ENCODE data around the gene CPEB1. TPM values are rescaled to one million over a fixed set of nuclear protein-coding genes. Genes with fewer than 3 reads are reported as not detected.
"Not testable (repeated sequence)": the region's sequence is repeated elsewhere in the genome, so short reads cannot be mapped to it uniquely, and the experiment has no call there.

Gene CPEB1
- total RNA-seq, 1 experiment from 2014 or later, result 16.7 TPM

DNA sequence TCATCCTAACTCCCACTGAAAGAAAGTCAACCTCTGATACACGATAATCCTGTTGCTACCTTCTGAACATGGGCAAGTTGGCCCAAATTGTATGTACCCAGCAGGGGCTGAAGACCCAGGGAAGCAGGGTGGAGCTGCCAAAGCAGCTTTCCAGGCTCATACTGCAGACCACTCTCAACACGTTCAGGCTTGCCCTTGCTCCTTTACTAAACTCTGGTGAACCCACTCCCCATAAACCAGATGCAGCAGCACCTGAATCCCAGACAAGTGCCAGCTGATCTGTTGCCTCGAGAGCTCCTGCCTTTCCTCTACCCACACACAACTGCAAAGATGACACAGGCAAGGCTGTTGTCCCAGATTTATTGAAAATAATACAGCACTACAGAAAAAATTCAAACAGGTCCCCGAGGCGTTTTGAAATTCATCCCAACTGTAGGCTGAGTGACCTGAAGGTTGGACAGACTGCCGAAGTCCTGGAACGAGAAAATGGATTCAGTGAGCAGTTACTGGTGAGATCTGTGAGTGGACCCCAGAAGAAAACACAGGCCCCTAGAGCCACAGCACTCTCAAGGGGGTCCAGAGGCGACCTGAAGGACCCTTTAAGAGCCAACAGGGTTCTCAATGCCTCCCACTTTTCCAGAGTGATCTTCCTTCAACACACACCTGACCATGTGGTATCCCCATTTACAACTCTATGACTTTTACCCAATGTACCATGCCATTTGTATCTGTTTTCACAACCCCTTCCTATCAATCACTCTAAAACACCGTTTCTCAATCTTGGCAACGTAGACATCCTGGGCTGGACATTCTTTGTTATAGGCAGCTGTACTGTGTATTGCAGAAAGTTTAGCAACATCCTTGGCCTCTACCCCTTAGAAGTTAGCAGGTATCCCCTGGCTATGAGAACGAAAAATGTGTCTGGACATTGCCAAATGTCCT is 110.5 kb downstream of the CPEB1 start:
- in situ Hi-C loops (cut with HindIII; ENCODE audit: low pct_unique_long_range_greater_than_20kb, low sequenced_read_pairs), result no loop called here
- no peak for DNase-seq (ENCODE audit: low read depth)

DNA sequence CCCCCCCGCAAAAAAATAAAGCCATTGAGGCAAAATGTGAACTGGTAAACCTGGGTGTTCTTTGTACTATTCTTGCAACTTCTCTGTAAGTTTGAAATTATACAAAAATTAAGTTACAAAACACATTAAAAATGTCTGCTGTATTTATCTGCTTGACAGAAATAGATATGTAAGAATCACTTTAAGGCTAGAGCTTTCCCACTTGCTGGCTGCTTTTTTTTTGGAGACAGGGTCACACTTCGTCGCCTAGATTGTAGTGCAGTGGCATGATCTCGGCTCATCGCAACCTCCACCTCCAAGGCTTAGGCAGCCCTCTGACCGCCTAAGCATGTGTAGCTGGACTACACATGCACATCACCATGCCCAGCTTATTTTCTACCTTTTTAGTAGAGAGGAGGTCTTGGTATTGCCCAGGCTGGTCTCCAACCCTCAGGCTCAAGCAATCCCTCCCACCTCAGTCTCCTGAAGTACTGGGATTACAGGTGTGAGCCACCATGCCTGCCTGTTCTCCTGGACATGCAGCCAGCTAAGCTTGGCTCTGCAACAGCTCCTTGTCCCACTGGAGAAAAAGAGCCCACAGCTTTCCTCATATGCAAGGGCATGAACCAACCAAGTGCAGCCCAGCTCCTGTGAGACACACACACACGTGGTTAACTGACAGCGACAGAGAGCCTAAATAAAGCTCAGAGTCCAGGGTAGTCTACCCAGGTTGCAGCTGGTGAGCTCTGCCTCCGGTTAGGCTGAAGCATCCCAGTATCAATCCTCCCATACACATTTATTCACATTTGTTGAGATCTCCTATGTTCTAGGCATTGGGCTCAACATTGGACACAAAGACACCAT is 111.4 kb downstream of the CPEB1 start:
- in situ Hi-C loops (cut with HindIII; ENCODE audit: low pct_unique_long_range_greater_than_20kb, low sequenced_read_pairs), result no loop called here

DNA sequence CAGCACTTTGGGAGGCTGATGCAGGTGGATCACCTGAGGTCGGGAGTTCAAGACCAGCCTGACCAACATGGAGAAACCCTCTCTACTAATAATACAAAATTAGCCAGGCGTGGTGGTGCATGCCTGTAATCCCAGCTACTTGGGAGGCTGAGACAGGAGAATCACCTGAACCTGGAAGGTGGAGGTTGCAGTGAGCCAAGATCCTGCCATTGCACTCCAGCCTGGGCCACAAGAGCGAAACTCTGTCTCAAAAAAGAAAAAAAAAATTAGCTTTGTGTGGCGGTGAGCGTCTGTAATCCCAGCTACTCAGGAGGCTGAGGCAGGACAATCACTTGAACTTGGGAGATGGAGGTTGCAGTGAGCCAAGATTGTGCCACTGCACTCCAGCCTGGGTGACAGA is 112.0 kb downstream of the CPEB1 start:
- in situ Hi-C loops (cut with HindIII; ENCODE audit: low pct_unique_long_range_greater_than_20kb, low sequenced_read_pairs); DNase-seq (ENCODE audit: low read depth): not testable (repeated sequence)

More for the DNA sequence above, 111.4 kb downstream of the CPEB1 start:
- no peak for DNase-seq (ENCODE audit: low read depth)

DNA sequence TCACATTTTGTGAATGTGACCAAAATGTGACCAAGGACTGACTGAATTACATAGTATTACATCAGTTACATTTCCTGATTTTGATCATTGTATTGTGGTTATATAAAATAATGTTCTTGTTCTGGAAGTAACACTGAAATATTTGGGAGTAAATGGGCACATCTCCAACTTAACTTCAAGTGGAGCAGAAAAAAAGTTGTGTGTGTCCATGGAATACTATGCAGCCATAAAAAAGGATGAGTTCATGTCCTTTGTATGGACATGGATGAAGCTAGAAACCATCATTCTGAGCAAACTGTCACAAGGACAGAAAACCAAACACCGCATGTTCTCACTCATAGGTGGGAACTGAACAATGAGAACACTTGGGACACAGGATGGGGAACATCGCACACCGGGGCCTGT is 112.7 kb downstream of the CPEB1 start:
- in situ Hi-C loops (cut with HindIII; ENCODE audit: low pct_unique_long_range_greater_than_20kb, low sequenced_read_pairs); DNase-seq (ENCODE audit: low read depth): not testable (repeated sequence)

DNA sequence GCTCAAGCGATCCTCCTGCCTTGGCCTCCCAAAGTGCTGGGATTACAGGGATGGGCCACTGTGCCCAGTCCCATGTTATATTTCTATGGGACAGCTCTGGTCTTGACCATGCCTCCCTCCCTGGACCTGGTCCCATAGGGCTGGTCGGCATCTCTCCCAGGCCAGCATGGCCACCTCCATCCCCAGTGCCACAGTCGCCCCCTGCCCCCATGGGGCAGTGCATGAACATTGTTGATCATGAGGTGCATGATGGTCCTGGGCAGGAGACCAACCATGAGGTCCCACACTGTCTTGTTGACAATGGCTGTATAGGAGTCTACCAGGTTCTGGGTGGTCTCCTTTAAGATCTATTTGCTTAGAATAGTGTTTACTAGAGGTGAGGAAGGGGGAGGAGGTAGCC is 113.4 kb downstream of the CPEB1 start:
- DNase-seq (ENCODE audit: low read depth), result no peak
- in situ Hi-C loops (cut with HindIII; ENCODE audit: low pct_unique_long_range_greater_than_20kb, low sequenced_read_pairs), result no loop called here

DNA sequence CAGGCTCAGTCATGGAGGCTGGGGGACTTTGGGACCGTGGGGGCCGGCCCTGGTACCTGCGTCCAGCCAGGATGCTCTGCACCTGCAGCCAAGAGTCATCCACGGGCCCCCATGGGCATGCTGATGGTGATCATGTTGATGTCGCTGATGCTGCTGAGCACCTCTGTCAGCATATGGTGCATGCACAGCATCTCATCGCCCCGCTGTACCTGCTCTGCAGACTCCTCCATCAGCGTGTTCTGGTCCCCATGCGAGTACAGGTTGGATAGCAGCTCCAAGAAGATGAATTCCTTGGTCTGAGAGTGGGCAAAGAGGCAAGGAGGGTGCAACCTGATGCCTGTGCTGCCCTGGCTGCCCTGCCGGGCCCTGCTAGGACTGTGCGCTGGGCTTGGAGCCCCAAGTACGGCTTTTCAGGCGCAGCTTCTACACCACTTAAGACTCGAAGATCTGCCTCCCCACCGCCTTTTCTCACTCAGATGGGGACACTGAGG is 114.1 kb downstream of the CPEB1 start:
- in situ Hi-C loops (cut with HindIII; ENCODE audit: low pct_unique_long_range_greater_than_20kb, low sequenced_read_pairs), result no loop called here
- no peak for DNase-seq (ENCODE audit: low read depth)

DNA sequence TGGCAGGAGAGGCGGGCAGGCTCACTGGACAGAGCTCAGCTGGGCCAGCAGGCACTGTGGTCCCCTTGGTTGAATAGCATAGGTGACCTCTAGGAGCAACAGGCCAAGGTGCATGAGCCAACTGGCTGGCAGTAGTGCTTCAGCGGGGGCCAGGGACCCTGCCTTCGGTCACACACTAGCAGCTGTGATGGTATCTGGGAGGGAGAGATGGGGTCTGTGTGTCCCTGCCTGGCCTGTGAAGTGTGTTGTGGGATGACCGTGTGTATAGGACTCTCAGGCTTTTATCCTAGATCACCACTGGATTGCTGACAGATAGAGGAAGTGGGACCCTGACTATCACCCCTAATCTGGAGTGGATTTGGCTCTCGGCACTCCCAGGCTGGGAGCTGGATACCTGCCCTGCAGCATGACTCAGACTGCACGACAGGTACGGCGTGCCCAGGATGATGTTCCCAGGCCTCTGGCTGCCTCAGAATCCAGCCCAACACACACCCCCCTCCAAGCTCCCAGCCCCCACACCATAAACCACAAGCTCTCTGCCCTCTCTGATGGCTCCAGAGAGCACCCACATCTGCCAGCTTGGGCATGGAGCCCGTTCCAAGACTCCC is 114.7 kb downstream of the CPEB1 start:
- in situ Hi-C loops (cut with HindIII; ENCODE audit: low pct_unique_long_range_greater_than_20kb, low sequenced_read_pairs), result no loop called here
- DNase-seq (ENCODE audit: low read depth), result no peak

DNA sequence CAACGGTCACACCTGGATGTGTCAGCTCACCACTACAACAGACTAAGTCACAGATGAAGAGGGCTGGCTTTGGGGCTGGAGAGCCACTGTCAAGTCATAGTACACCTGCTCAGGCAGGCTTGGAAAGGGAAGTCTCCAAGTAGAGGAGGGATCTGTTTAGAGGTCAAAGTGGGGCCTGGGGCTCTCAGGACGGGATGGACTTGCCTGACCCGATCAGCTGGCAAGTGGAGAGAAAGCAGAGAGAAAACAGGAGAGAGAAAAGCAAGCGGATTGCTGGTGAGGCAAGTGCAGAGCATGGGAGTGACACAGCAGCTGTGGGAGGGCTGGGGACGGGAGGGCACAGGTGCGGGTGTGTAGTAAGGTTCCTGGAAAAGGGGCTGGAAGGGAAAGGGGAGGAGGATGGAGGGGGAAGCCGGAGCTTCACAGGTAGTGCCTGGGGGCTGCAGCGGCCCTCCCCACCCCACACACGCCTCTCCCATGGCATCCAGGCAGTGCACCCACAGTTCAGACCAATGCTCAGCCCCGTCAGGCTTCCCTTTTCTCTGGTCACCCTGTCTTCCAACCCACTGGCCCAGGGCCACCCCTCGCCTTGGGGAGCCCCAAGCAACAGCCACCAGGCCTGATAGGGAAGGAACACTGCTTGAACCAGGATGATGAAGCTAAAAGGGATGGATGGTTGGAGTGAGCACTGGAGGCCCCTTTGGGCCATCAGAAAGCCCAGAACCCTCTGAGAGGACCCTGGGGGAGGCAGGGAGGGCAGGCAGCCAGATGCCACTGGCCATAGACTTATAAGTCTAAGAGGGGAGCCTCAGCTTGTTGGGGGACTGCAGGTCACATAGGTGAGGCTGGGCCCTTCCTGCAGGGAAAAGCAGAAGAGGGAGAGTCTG is 115.4 kb downstream of the CPEB1 start:
- in situ Hi-C loops (cut with HindIII; ENCODE audit: low pct_unique_long_range_greater_than_20kb, low sequenced_read_pairs), result no loop called here
- no peak for DNase-seq (ENCODE audit: low read depth)

DNA sequence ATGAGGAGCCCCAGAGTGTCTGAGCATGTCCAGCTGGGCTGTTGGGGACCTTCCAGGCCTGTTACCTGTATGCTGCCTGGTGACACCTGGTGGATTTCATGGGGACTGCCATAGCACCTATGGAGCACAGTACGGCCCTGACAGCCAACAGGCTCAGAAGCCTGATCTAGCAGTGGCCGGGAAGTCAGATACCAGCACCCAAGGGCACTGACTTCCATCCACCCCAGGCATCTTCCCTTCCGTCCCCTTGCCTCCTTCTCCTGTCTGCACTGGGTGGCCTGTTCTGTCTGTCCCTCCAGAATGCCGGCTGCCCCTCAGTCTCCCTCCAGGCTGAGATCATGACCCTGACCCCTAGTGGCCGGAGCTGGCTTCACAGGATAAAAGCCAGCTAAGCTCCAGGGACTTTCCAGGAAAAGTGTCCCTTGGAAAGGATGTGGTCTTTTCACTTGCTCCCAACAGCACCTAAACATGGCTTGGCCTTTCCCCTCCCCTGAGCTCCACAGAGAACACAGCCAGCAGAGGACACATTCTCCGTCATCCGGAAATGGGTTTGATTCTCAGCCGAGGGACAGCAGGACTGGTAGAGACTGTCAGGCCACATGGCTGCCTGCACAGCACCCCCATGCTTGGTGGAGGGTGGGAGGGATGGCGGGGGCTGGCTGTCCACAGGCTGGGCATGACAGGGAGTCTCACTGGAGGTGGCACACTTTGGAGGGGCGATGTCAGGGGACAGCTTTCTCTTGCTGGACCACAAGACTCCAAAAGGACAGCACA is 116.4 kb downstream of the CPEB1 start:
- in situ Hi-C loops (cut with HindIII; ENCODE audit: low pct_unique_long_range_greater_than_20kb, low sequenced_read_pairs), result no loop called here

DNA sequence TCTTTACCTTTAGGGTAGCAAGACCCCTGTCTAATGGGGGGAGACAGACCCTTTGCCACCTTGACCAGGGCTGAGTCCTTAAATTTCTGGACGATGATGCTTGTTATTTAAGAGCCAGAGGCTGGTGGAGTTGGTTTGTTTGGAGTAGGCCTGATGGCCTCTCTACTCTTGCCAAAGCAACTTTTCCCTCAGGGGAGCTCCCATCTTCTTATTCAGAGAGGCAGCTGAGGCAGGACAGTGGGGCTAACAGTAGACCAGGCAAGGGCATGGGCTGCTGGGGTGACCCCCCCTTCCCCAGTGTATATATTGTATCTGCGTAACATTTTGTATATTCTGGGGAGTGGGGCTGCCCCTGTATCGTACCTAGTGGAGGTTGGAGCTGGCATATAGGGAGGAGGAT is 117.2 kb downstream of the CPEB1 start:
- in situ Hi-C loops (cut with HindIII; ENCODE audit: low pct_unique_long_range_greater_than_20kb, low sequenced_read_pairs), result no loop called here
- no peak for DNase-seq (ENCODE audit: low read depth)

More for the DNA sequence above, 116.4 kb downstream of the CPEB1 start:
- DNase-seq (ENCODE audit: low read depth), result peak; percentile 89

DNA sequence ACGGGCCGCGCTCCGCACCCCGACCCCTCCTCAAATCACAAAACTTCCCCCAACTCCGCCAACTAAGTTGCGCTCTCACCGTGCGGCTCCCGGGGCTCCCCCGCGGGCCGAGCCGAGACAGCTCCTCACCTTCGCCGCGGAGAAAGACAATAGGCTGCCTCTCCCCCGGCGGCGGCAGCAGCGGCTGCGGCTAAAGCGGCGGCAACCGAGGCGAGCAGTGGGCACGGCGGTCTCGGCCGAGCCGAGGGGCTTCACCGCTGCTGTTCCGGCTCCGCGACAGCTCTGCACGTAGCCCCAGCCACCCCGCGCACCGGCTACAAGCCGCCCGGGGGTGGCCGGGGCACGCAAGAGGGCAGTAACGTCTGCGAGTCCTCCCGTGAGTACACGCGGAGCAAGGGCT is 133.6 kb downstream of the CPEB1 start:
- in situ Hi-C loops (cut with HindIII; ENCODE audit: low pct_unique_long_range_greater_than_20kb, low sequenced_read_pairs); DNase-seq (ENCODE audit: low read depth): not testable (repeated sequence)

DNA sequence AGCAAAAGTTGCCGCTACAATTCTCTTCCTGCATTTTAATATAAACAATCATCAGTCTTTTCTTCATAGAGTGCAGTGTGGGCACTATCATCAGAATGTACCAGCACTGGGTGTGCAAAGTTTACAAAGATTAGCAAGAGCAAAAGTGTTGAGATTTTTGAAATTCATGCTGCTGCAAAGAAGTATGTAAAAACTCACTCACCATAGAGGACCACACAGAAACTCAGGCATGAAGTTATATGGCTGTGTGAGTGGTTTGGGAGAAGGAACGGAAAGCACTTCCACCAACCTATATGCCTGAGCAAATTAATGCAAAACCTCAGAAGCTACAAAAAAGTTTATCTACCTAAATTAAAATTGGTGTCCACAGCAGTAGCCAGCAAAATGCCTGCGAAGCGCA is 139.5 kb downstream of the CPEB1 start:
- DNase-seq (ENCODE audit: low read depth); in situ Hi-C loops (cut with HindIII; ENCODE audit: low pct_unique_long_range_greater_than_20kb, low sequenced_read_pairs): not testable (repeated sequence)

DNA sequence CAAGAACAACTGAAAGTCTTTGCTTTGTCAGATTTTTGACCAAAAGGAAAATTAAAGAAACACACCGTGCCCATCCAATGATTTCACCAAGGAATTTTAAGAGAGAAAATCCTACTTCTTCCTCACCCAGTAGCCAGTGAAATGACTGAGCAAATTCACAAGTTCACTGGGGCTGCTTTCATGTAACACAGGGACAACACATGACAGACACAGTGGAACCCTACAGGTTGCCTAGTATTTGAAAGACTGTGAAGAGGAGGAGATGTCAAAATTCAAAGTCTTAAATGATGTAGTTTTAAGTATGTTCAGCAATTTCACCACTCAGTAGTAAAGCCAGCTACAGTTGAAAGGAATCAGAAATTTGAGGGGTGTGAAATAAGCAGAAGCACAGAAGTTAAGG is 140.1 kb downstream of the CPEB1 start:
- in situ Hi-C loops (cut with HindIII; ENCODE audit: low pct_unique_long_range_greater_than_20kb, low sequenced_read_pairs); DNase-seq (ENCODE audit: low read depth): not testable (repeated sequence)

DNA sequence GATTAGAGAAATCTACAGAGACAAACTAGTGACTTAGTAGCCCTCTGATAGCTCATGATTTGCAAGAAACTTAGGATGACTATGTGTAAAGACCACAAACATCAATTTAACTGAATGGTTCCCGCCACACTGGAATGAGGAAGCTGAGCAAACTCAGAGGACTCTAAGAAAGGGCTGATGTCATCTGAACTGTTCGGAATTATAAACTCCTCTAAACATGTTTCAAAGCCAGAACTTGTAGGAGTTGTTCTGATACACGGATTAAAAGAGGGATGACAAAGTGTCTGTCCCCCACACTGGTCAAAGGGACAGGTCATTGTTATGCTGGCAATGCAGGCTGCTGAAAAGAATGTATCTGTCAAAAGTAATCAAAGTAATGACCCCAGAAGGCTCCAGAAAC is 141.3 kb downstream of the CPEB1 start:
- in situ Hi-C loops (cut with HindIII; ENCODE audit: low pct_unique_long_range_greater_than_20kb, low sequenced_read_pairs); DNase-seq (ENCODE audit: low read depth): not testable (repeated sequence)

DNA sequence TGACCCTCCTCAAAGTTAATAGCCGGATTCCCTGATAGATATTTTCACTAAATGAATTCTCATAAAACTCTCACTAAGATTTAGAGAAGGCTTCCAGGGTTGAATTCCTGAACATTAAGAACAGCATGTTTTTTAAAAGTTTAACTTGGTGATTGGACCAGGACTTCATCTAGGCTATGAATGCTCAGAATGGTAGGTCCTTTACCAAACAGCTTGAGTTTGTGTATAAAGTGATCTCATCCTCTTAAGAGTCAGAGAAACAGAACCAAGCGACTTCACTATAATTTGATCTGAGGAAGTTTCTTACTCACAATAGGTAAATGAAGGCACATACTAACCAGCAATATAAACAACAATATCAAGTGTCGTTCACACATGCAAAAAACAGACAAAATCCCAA is 143.1 kb downstream of the CPEB1 start:
- in situ Hi-C loops (cut with HindIII; ENCODE audit: low pct_unique_long_range_greater_than_20kb, low sequenced_read_pairs); DNase-seq (ENCODE audit: low read depth): not testable (repeated sequence)

DNA sequence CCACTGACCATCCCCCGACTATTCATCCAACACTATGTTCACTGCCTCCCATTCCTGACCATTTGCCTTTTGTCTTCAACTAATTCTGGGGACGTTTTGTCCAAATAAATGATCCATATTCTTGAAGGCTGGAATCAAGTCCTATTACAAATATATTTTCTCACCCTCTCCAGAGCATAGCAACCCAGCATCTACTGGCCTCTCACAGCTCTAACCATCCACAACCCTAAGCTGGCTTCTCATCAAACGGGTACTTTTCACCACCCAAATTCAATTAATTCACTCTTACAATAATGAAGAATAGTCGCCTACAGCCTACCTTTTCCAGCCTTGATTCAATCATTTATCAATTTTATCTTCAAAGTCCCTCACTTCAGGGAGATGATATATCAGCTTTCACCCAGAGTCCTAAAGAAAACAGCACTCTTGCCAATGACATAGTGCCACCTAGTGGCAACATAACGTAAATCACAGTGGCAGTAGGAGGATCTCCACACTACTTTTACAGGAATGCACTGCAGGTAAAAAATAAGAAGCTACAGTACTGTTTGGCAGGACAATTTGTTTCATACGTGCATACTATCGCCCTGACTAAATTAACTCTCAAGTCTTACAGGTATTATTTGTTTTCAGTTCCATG is 144.3 kb downstream of the CPEB1 start:
- DNase-seq (ENCODE audit: low read depth); in situ Hi-C loops (cut with HindIII; ENCODE audit: low pct_unique_long_range_greater_than_20kb, low sequenced_read_pairs): not testable (repeated sequence)
